Measurements from ENCODE around the gene CWH43. TPM values are rescaled to one million over a fixed set of nuclear protein-coding genes. Genes with fewer than 3 reads are reported as not detected.
"Not testable (repeated sequence)": the region's sequence is repeated elsewhere in the genome, so short reads cannot be mapped to it uniquely, and the experiment has no call there.

CWH43 gene
- total RNA-seq, 4 donors from 2014 or later: 5.3 to 27.4 (median 18.8) TPM

GRCh38 chr4:49096215-49096614 is 110.1 kb downstream of the CWH43 start:
- H3K4me1 ChIP-seq; intact Hi-C loops (cut with DNase I); H3K27ac ChIP-seq; H3K4me3 ChIP-seq (replicated peaks in 1 of 3); H3K27me3 ChIP-seq; DNase-seq; H3K36me3 ChIP-seq; H3K9me3 ChIP-seq: not testable (repeated sequence)
- WGBS, 2 donors: 56 to 66% methylated on average over 11 of the region's 11 CpGs

- H3K4me3 ChIP-seq (replicated peaks in 1 of 3); intact Hi-C loops (cut with DNase I); H3K36me3 ChIP-seq; H3K4me1 ChIP-seq; DNase-seq; H3K27me3 ChIP-seq; H3K27ac ChIP-seq; H3K9me3 ChIP-seq: not testable (repeated sequence)
- WGBS, 2 donors: 53 to 67% methylated on average over 8 of the region's 8 CpGs
These were observed 110.6 kb downstream of the CWH43 start for GRCh38 chr4:49096627-49097026.

- H3K4me3 ChIP-seq (replicated peaks in 1 of 3); H3K4me1 ChIP-seq; H3K9me3 ChIP-seq; DNase-seq; H3K27me3 ChIP-seq; H3K36me3 ChIP-seq; intact Hi-C loops (cut with DNase I); H3K27ac ChIP-seq: not testable (repeated sequence)
- WGBS, 2 donors: 50 to 53% methylated on average over 9 of the region's 9 CpGs
These were observed 111.0 kb downstream of the CWH43 start for GRCh38 chr4:49097071-49097470.

- 54 to 55% methylated on average over 11 of the region's 11 CpGs for whole genome bisulfite sequencing, 2 donors
- H3K36me3 ChIP-seq; DNase-seq; H3K4me1 ChIP-seq; H3K27ac ChIP-seq; H3K9me3 ChIP-seq; H3K27me3 ChIP-seq; intact Hi-C loops (cut with DNase I); H3K4me3 ChIP-seq (replicated peaks in 1 of 3): not testable (repeated sequence)
These were observed 111.4 kb downstream of the CWH43 start for GRCh38 chr4:49097505-49097904.

GRCh38 chr4:49098034-49098759 is 112.1 kb downstream of the CWH43 start:
- 61 to 72% methylated on average over 14 of the region's 14 CpGs for WGBS, 2 donors
- H3K4me3 ChIP-seq (replicated peaks in 1 of 3); H3K9me3 ChIP-seq; H3K4me1 ChIP-seq; H3K27ac ChIP-seq; H3K27me3 ChIP-seq; intact Hi-C loops (cut with DNase I); DNase-seq; H3K36me3 ChIP-seq: not testable (repeated sequence)

- DNase-seq; H3K27ac ChIP-seq; H3K36me3 ChIP-seq; H3K4me1 ChIP-seq; H3K27me3 ChIP-seq; H3K4me3 ChIP-seq (replicated peaks in 1 of 3); H3K9me3 ChIP-seq; intact Hi-C loops (cut with DNase I): not testable (repeated sequence)
- 58 to 68% methylated on average over 16 of the region's 16 CpGs for WGBS, 2 donors
These were observed 113.9 kb downstream of the CWH43 start for GRCh38 chr4:49099831-49100444.

GRCh38 chr4:49102344-49102898 is 116.3 kb downstream of the CWH43 start:
- H3K27ac ChIP-seq; H3K36me3 ChIP-seq; H3K9me3 ChIP-seq; H3K4me3 ChIP-seq (replicated peaks in 1 of 3); H3K4me1 ChIP-seq; H3K27me3 ChIP-seq; DNase-seq; intact Hi-C loops (cut with DNase I): not testable (repeated sequence)
- WGBS, 2 donors: 48 to 61% methylated on average over 9 of the region's 9 CpGs

- DNase-seq: not testable (repeated sequence)
- 52 to 60% methylated on average over 14 of the region's 14 CpGs for whole genome bisulfite sequencing, 2 donors
These were observed 117.5 kb downstream of the CWH43 start for GRCh38 chr4:49103436-49104136.

GRCh38 chr4:49104231-49104930 is 118.3 kb downstream of the CWH43 start:
- H3K4me1 ChIP-seq; H3K4me3 ChIP-seq (replicated peaks in 1 of 3); DNase-seq; H3K27ac ChIP-seq; intact Hi-C loops (cut with DNase I); H3K9me3 ChIP-seq; H3K36me3 ChIP-seq; H3K27me3 ChIP-seq: not testable (repeated sequence)
- WGBS, 2 donors: 50 to 52% methylated on average over 17 of the region's 17 CpGs

More at GRCh38 chr4:49103436-49104136, 117.5 kb downstream of the CWH43 start:
- H3K4me1 ChIP-seq; H3K27me3 ChIP-seq; H3K27ac ChIP-seq; H3K9me3 ChIP-seq; intact Hi-C loops (cut with DNase I); H3K4me3 ChIP-seq (replicated peaks in 1 of 3); H3K36me3 ChIP-seq: not testable (repeated sequence)

- 66 to 67% methylated on average over 11 of the region's 11 CpGs for WGBS, 2 donors
- H3K27ac ChIP-seq; H3K27me3 ChIP-seq; H3K36me3 ChIP-seq; H3K4me3 ChIP-seq (replicated peaks in 1 of 3); DNase-seq; H3K4me1 ChIP-seq; intact Hi-C loops (cut with DNase I); H3K9me3 ChIP-seq: not testable (repeated sequence)
These were observed 119.3 kb downstream of the CWH43 start for GRCh38 chr4:49105248-49105904.

GRCh38 chr4:49107262-49107661 is 121.2 kb downstream of the CWH43 start:
- H3K36me3 ChIP-seq; H3K27me3 ChIP-seq; H3K4me1 ChIP-seq; DNase-seq; H3K4me3 ChIP-seq (replicated peaks in 1 of 3); H3K9me3 ChIP-seq; H3K27ac ChIP-seq; intact Hi-C loops (cut with DNase I): not testable (repeated sequence)
- WGBS, 2 donors: 51 to 57% methylated on average over 6 of the region's 6 CpGs
